ENCODE data around the gene WASF3. TPM values are rescaled to one million over a fixed set of nuclear protein-coding genes. Genes with fewer than 3 reads are reported as not detected.

Gene WASF3
- total RNA-seq, 4 donors from 2014 or later = 5.7 to 11.4 (median 7.2) TPM

DNA sequence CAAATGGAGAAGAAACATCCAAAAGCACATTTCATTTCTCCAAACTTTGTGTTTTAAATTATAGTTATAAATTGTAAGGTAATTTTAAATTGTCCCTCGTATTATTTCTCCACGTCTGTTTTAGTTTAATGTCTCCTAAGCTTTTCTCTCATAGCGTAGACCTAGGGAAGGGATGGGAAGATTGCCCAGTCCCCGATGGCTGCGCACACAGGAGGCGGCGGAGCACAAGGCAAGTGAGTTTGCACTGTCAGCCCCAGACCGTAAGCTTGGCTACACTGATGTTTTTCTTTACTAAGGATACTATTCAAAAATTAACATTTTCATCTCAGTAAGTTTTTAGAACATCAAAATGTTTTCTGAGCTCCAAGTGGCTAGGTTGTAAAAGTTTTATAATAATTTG lies 130.8 kb downstream of the WASF3 start:
- Histone ChIP-seq H3K9me3 (peaks cover 9% of the 10 kb centered on the region), H3K4me1 (no peaks in the 10 kb centered on the region), H3K27ac (no peak overlapping the region), H3K4me3 (no peak overlapping the region), H3K27me3 (no peaks in the 10 kb centered on the region), H3K36me3 (peaks cover 21% of the 10 kb centered on the region)
- 77% methylated on average over 8 of the region's 8 CpGs for WGBS
- no peak for TF ChIP-seq POLR2A (IDR thresholded peaks at IDR 0.05)
- TF ChIP-seq EP300 (IDR thresholded peaks at IDR 0.05) = no peak
- TF ChIP-seq POLR2AphosphoS5 (IDR thresholded peaks at IDR 0.05) = no peak
- no peak for TF ChIP-seq CTCF (IDR thresholded peaks at IDR 0.05)
- no peak for DNase-seq (ENCODE audit: low spot score in 2 of 2)

- Histone ChIP-seq H3K4me3 (no peak overlapping the region), H3K27ac (no peak overlapping the region), H3K36me3 (peaks cover 18% of the 10 kb centered on the region), H3K9me3 (peaks cover 9% of the 10 kb centered on the region), H3K4me1 (no peaks in the 10 kb centered on the region), H3K27me3 (no peaks in the 10 kb centered on the region)
- 89% methylated on average over 4 of the region's 4 CpGs for WGBS
- DNase-seq (ENCODE audit: low spot score in 2 of 2) = no peak
- TF ChIP-seq EP300 (IDR thresholded peaks at IDR 0.05) = no peak
These were observed 131.5 kb downstream of the WASF3 start for GRCh38 chr13:26688980-26689379.

DNA sequence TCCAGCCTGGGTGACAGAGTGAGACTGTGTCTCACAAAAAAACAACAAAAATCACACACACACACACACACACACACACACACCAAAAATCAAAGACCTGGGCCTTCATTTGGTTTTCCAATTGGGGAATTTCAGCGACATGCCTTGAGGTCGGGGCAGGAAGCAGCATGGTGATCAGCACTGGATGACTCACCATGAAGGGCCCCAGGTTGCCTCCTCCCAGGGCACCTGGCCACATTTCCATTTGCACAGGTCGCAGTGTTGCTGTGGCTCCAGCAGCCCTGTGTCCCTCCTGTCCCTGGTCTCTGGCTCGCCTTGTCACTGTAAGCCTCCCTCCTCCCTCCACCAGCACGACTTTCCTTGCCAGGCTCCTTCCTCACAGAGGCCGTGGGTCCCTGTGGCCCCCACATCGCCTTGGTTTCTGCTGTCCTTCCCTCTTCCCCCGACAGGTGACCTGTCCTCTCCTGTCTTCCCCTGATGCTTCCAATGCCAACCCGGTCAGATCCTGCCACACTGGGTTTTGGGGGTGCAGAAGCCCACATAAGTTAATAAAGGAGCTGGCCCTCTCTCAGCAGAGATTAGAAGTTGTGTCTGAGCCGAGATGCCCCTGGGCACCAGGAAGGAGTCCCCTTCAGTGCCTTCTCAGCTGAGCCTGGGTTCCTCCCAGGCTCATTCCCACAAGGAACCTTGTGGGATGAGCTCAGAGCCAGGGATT lies 136.4 kb downstream of the WASF3 start:
- WGBS = 80% methylated on average over 10 of the region's 10 CpGs
- no peak for DNase-seq (ENCODE audit: low spot score in 2 of 2)
- Histone ChIP-seq H3K27me3 (no peaks in the 10 kb centered on the region), H3K36me3 (no peaks in the 10 kb centered on the region), H3K27ac (no peak overlapping the region), H3K4me3 (no peak overlapping the region), H3K9me3 (peaks cover 9% of the 10 kb centered on the region), H3K4me1 (peaks cover 5% of the 10 kb centered on the region)
- no peak for TF ChIP-seq POLR2AphosphoS5 (IDR thresholded peaks at IDR 0.05)
- no peak for TF ChIP-seq EP300 (IDR thresholded peaks at IDR 0.05)
- no peak for TF ChIP-seq CTCF (IDR thresholded peaks at IDR 0.05)
- TF ChIP-seq POLR2A (IDR thresholded peaks at IDR 0.05) = no peak

DNA sequence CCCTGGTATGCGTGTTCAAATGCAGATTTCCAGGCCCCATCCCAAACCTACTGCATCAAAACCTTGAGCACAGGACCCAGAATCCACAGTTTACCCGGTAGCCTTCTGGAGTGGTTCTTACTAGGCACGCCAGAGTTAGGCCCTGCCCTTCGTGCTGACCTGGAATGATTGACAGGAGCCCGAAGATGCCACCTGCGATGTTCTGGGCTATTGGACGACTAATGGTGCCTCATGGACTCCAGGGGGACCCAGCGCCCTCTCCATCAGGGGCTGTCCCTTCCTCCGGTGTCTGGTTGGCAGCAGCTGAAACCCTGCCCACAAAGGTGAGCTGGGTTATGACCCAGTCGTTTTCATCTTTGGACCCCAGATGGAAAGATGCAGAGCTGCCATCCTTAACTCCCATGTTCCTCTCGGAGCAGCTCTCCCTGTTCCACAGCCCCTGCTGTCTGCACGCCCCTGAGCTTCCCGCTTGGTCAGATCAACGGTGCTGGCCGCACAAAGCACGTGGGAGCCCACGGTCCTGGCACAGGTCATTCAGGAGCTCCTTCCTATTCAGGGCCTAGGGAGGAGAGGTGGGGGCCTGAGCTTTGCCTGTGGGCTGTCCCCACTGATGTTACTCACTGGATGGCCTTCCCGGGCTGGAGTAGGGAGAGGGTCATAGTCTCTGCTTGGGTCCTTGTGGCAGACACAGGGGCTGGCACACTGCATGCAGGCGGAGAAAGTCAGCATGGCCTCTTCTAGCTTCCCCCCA lies 137.3 kb downstream of the WASF3 start:
- Histone ChIP-seq H3K9me3 (peaks cover 7% of the 10 kb centered on the region), H3K4me3 (no peak overlapping the region), H3K4me1 (peaks cover 5% of the 10 kb centered on the region), H3K27me3 (no peaks in the 10 kb centered on the region), H3K27ac (no peak overlapping the region), H3K36me3 (no peaks in the 10 kb centered on the region)
- no peak for DNase-seq (ENCODE audit: low spot score in 2 of 2)
- 75% methylated on average over 16 of the region's 19 CpGs for WGBS
- TF ChIP-seq POLR2A (IDR thresholded peaks at IDR 0.05) (no peak), POLR2AphosphoS5 (IDR thresholded peaks at IDR 0.05) (no peak), CTCF (IDR thresholded peaks at IDR 0.05) (no peak), EP300 (IDR thresholded peaks at IDR 0.05) (no peak)

DNA sequence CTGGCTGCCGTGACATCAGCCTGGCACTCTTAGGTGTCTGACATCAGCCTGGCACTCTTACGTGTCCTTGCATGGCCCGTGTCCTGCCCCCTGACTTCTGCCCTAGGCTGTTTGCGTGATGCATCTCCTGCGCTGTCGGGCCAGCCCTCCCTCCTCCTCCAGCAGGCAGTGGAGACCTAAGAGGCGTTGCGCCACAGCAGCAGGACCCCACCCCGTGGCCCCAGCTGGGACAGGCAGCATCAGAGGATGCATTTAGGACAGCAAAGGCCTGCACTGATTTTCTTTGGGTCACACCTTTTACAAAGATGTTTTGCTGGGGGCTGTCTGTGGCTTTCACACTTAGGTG lies 137.8 kb downstream of the WASF3 start:
- Histone ChIP-seq H3K27me3 (no peaks in the 10 kb centered on the region), H3K9me3 (peaks cover 2% of the 10 kb centered on the region), H3K4me1 (peaks cover 5% of the 10 kb centered on the region), H3K4me3 (no peak overlapping the region), H3K27ac (no peak overlapping the region), H3K36me3 (no peaks in the 10 kb centered on the region)
- 50% methylated on average over 2 of the region's 9 CpGs for WGBS
- TF ChIP-seq EP300 (IDR thresholded peaks at IDR 0.05) (no peak), POLR2A (IDR thresholded peaks at IDR 0.05) (no peak), POLR2AphosphoS5 (IDR thresholded peaks at IDR 0.05) (no peak), CTCF (IDR thresholded peaks at IDR 0.05) (no peak)
- no peak for DNase-seq (ENCODE audit: low spot score in 2 of 2)
